Measurements from ENCODE around the gene MLH1. TPM values are rescaled to one million over a fixed set of nuclear protein-coding genes. Genes with fewer than 3 reads are reported as not detected.

Gene MLH1
- total and polyA plus RNA-seq, 2 experiments from 2014 or later, result 28.1 to 37.7 TPM

GRCh38 chr3:37050282-37050681, 57.0 kb downstream of the MLH1 start:
- no peaks in the 10 kb centered on the region for H3K27me3 ChIP-seq
- no peak overlapping the region for H3K27ac ChIP-seq
- H3K4me1 ChIP-seq (ENCODE audit: insufficient read depth), result no peaks in the 10 kb centered on the region
- no peak overlapping the region for H3K4me3 ChIP-seq
- WGBS (ENCODE audit: low lambda C conversion rate, missing lambda C conversion rate), result 93% methylated on average over 1 of the region's 1 CpG
- H3K9me2 ChIP-seq (replicated peaks; ENCODE audit: insufficient read depth), result no peaks in the 10 kb centered on the region
- no peak overlapping the region for H2AFZ ChIP-seq
- no peak overlapping the region for H3K4me2 ChIP-seq
- H3K36me3 ChIP-seq (replicated peaks; ENCODE audit: insufficient read depth, low read depth), result no peaks in the 10 kb centered on the region
- TF ChIP-seq EZH2phosphoT487 (IDR thresholded peaks at IDR 0.05; ENCODE audit: low read depth, severe bottlenecking, unreplicated experiment) (no peak), CTCF (IDR thresholded peaks at IDR 0.05; ENCODE audit: poor library complexity) (no peak), EZH2 (IDR thresholded peaks at IDR 0.05; ENCODE audit: borderline replicate concordance) (no peak)
- H4K20me1 ChIP-seq (ENCODE audit: insufficient read depth, poor library complexity, severe bottlenecking), result no peaks in the 10 kb centered on the region
- H3K9me3 ChIP-seq (ENCODE audit: low read depth), result no peaks in the 10 kb centered on the region
- H3K79me2 ChIP-seq, result no peaks in the 10 kb centered on the region
- peak; percentile 15 for DNase-seq (ENCODE audit: low spot score)

- H3K9me2 ChIP-seq (replicated peaks; ENCODE audit: insufficient read depth), result no peaks in the 10 kb centered on the region
- TF ChIP-seq EZH2phosphoT487 (IDR thresholded peaks at IDR 0.05; ENCODE audit: low read depth, severe bottlenecking, unreplicated experiment) (no peak), CTCF (IDR thresholded peaks at IDR 0.05; ENCODE audit: poor library complexity) (no peak), EZH2 (IDR thresholded peaks at IDR 0.05; ENCODE audit: borderline replicate concordance) (no peak)
- H3K4me1 ChIP-seq (ENCODE audit: insufficient read depth), result no peaks in the 10 kb centered on the region
- no peaks in the 10 kb centered on the region for H3K36me3 ChIP-seq (replicated peaks; ENCODE audit: insufficient read depth, low read depth)
- no peak for DNase-seq (ENCODE audit: low spot score)
- H3K4me3 ChIP-seq, result no peak overlapping the region
- H4K20me1 ChIP-seq (ENCODE audit: insufficient read depth, poor library complexity, severe bottlenecking), result no peaks in the 10 kb centered on the region
- H3K9me3 ChIP-seq (ENCODE audit: low read depth), result no peaks in the 10 kb centered on the region
- no peak overlapping the region for H3K27ac ChIP-seq
- no peaks in the 10 kb centered on the region for H3K79me2 ChIP-seq
- no peak overlapping the region for H3K4me2 ChIP-seq
- H2AFZ ChIP-seq, result no peak overlapping the region
- no peaks in the 10 kb centered on the region for H3K27me3 ChIP-seq
Observed at GRCh38 chr3:37052860-37053259, 59.5 kb downstream of the MLH1 start.

- Histone ChIP-seq H2AFZ (no peak overlapping the region), H3K9me2 (replicated peaks; ENCODE audit: insufficient read depth) (no peaks in the 10 kb centered on the region), H3K79me2 (no peaks in the 10 kb centered on the region), H3K4me1 (ENCODE audit: insufficient read depth) (no peaks in the 10 kb centered on the region), H3K4me2 (no peak overlapping the region), H4K20me1 (ENCODE audit: insufficient read depth, poor library complexity, severe bottlenecking) (no peaks in the 10 kb centered on the region), H3K9me3 (ENCODE audit: low read depth) (no peaks in the 10 kb centered on the region), H3K4me3 (no peak overlapping the region), H3K36me3 (replicated peaks; ENCODE audit: insufficient read depth, low read depth) (no peaks in the 10 kb centered on the region), H3K27ac (no peak overlapping the region), H3K27me3 (no peaks in the 10 kb centered on the region)
- WGBS (ENCODE audit: low lambda C conversion rate, missing lambda C conversion rate), result 91% methylated on average over 6 of the region's 6 CpGs
- TF ChIP-seq EZH2phosphoT487 (IDR thresholded peaks at IDR 0.05; ENCODE audit: low read depth, severe bottlenecking, unreplicated experiment), result no peak
- no peak for TF ChIP-seq CTCF (IDR thresholded peaks at IDR 0.05; ENCODE audit: poor library complexity)
- no peak for TF ChIP-seq EZH2 (IDR thresholded peaks at IDR 0.05; ENCODE audit: borderline replicate concordance)
- no peak for DNase-seq (ENCODE audit: low spot score)
Observed at GRCh38 chr3:37053337-37053736, 60.0 kb downstream of the MLH1 start.

GRCh38 chr3:37053753-37054152, 60.4 kb downstream of the MLH1 start:
- TF ChIP-seq CTCF (IDR thresholded peaks at IDR 0.05; ENCODE audit: poor library complexity), result no peak
- TF ChIP-seq EZH2phosphoT487 (IDR thresholded peaks at IDR 0.05; ENCODE audit: low read depth, severe bottlenecking, unreplicated experiment), result no peak
- no peak for TF ChIP-seq EZH2 (IDR thresholded peaks at IDR 0.05; ENCODE audit: borderline replicate concordance)
- no peak for DNase-seq (ENCODE audit: low spot score)
- H3K79me2 ChIP-seq, result no peaks in the 10 kb centered on the region
- no peak overlapping the region for H3K4me2 ChIP-seq
- no peak overlapping the region for H2AFZ ChIP-seq
- H3K9me3 ChIP-seq (ENCODE audit: low read depth), result no peaks in the 10 kb centered on the region
- WGBS (ENCODE audit: low lambda C conversion rate, missing lambda C conversion rate), result 95% methylated on average over 2 of the region's 2 CpGs
- H3K4me3 ChIP-seq, result no peak overlapping the region
- no peak overlapping the region for H3K27ac ChIP-seq
- H3K36me3 ChIP-seq (replicated peaks; ENCODE audit: insufficient read depth, low read depth), result no peaks in the 10 kb centered on the region
- no peaks in the 10 kb centered on the region for H3K27me3 ChIP-seq
- H4K20me1 ChIP-seq (ENCODE audit: insufficient read depth, poor library complexity, severe bottlenecking), result no peaks in the 10 kb centered on the region
- H3K9me2 ChIP-seq (replicated peaks; ENCODE audit: insufficient read depth), result no peaks in the 10 kb centered on the region
- H3K4me1 ChIP-seq (ENCODE audit: insufficient read depth), result no peaks in the 10 kb centered on the region

Measured in hepatocyte (in vitro differentiated cells).